ENCODE data around the gene CCDC89. TPM values are rescaled to one million over a fixed set of nuclear protein-coding genes. Genes with fewer than 3 reads are reported as not detected.

CCDC89 gene
- total and polyA plus RNA-seq, 8 donors: 1.5 to 7.0 (median 5.8) TPM

DNA sequence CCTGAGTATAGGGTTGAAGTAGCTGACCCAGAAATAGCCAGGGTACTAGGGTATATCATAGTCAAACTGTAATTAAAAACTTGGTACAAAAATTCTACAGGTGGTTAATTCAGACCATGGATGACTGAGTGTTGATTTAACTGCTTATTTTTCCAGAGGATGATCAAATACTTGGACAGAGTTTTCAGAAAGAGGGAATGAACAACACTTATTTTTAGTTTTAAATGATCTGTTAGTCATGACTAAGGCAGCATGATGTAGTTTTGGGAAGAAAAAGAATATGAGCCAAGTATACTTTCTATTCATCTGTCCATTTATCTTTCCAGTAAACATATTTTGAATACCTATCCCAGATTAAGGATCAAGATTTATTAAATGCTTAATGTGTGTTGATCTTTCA lies 19.8 kb upstream of the CCDC89 start:
- Histone ChIP-seq H3K4me3 (no peak overlapping the region), H3K27me3 (no peaks in the 10 kb centered on the region), H3K36me3 (no peaks in the 10 kb centered on the region), H3K9me3 (no peaks in the 10 kb centered on the region), H3K27ac (peak overlapping the region in 1 of 2 donors; percentile 23), H3K4me1 (no peaks in the 10 kb centered on the region)
- TF ChIP-seq, protein P1, sequence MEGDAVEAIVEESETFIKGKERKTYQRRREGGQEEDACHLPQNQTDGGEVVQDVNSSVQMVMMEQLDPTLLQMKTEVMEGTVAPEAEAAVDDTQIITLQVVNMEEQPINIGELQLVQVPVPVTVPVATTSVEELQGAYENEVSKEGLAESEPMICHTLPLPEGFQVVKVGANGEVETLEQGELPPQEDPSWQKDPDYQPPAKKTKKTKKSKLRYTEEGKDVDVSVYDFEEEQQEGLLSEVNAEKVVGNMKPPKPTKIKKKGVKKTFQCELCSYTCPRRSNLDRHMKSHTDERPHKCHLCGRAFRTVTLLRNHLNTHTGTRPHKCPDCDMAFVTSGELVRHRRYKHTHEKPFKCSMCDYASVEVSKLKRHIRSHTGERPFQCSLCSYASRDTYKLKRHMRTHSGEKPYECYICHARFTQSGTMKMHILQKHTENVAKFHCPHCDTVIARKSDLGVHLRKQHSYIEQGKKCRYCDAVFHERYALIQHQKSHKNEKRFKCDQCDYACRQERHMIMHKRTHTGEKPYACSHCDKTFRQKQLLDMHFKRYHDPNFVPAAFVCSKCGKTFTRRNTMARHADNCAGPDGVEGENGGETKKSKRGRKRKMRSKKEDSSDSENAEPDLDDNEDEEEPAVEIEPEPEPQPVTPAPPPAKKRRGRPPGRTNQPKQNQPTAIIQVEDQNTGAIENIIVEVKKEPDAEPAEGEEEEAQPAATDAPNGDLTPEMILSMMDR (IDR thresholded peaks at IDR 0.05): no peak
- intact Hi-C loops (cut with DNase I): no loop called here
- ATAC-seq: no peak
- DNase-seq: no peak

DNA sequence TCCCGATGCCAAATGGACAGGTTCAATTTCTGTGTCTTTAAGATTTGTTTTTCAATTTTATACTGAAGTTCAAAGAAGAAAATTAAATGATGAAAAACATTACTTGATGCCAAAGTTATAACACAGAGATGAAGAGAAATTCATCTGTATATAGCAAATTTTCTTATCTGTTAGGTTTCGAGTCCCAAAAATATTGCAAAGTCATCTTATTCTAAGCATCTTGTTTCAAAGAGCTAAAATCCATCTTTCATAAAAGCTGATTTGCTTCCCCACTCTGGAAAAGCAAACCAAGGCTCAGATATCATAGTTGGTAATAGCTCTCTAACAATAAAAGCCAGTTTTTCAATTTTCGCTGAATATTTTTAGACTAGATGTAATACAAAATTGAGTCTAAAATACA lies 19.0 kb upstream of the CCDC89 start:
- H3K9me3 ChIP-seq: no peaks in the 10 kb centered on the region
- intact Hi-C loops (cut with DNase I): no loop called here
- ATAC-seq (no peak), DNase-seq (no peak)
- TF ChIP-seq, protein P1 (IDR thresholded peaks at IDR 0.05): no peak
- peak overlapping the region in 1 of 2 donors; percentile 2 for H3K27ac ChIP-seq
- no peak overlapping the region for H3K4me3 ChIP-seq
- H3K27me3 ChIP-seq: no peaks in the 10 kb centered on the region
- no peaks in the 10 kb centered on the region for H3K36me3 ChIP-seq
- peaks cover 0 to 1% of the 10 kb centered on the region in 2 donors for H3K4me1 ChIP-seq

DNA sequence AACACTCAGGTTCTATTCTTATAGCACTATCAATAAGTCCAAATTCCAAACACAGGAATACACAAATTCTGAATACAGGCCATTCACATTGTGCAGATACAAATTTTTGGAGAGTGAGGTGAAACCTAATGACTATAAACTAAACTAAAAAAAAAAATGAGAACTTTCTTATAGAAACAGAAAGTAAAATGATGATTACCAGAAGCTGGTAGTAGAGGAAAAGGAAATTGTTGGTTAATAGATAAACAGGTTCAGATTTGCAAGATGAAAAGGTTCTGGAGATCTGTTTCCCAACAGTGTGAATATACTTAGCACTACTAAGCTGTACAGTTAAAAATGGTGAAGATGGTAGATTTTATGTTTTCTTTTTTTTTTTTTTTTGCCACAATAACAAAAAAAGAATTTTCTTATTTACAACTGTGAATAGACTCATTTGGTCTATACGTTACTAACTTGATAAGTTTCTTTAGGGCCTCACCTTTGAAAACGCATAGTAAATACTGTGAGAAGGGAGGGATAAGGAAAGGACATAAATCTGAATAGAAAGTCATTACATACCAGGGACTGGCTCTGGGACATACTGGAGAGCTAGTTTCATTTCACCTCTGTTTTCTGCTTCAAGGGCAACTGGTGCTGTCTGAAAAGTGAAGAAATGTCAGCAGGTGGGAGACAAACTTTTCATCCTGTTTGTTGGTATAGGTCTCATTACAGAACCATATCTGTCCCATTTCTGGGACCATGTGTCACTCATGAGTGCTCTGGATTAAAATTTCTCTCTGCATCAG lies 14.2 kb upstream of the CCDC89 start:
- ATAC-seq (no peak), DNase-seq (no peak)
- H3K4me3 ChIP-seq: no peak overlapping the region
- H3K9me3 ChIP-seq: no peaks in the 10 kb centered on the region
- no peaks in the 10 kb centered on the region for H3K36me3 ChIP-seq
- H3K4me1 ChIP-seq: peaks cover 0 to 7% of the 10 kb centered on the region in 2 donors
- no peaks in the 10 kb centered on the region for H3K27me3 ChIP-seq
- no peak overlapping the region for H3K27ac ChIP-seq
- TF ChIP-seq, protein P1 (IDR thresholded peaks at IDR 0.05): no peak
- intact Hi-C loops (cut with DNase I): no loop called here

DNA sequence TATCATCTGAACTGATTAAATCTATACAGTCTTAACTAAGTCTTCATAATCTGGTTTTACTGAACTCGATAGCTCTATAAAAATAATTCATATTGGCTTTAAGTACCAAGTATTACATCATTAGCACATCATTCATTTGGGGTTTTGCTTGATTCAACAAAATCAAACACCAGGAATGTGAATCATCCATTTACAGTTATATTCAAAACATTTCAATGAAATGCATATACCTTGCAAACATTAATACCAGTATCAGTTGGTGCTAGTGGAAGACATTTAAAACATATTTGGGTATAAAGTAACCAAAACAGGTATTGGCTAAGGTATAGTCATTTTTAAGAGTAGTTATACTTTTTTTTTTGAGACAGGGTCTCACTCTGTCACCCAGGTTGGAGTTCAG lies 12.2 kb upstream of the CCDC89 start:
- Histone ChIP-seq H3K4me3 (no peak overlapping the region), H3K36me3 (no peaks in the 10 kb centered on the region), H3K9me3 (no peaks in the 10 kb centered on the region), H3K27me3 (no peaks in the 10 kb centered on the region), H3K27ac (no peak overlapping the region), H3K4me1 (peaks cover 0 to 7% of the 10 kb centered on the region in 2 donors)
- no peak for DNase-seq
- TF ChIP-seq, protein P1 (IDR thresholded peaks at IDR 0.05): no peak
- ATAC-seq: no peak
- intact Hi-C loops (cut with DNase I): no loop called here

DNA sequence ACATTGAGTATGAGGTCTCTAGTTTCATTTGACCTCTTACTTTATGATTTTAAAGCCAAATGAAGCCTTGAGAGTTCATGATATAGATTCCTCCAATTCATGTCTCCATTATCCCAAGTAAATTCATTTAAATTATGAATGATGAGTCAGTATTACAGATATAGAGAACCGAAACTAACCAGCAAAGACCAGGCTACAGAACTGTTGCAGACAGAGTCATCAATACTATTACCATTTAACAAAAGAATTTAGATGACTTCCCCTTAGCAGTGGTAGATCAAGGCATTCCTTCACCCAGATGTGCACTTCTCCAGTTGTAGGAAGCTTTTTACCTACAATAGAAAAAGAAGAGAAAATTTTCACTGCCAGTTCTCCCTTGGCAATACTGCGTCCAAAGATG lies 11.8 kb upstream of the CCDC89 start:
- no peaks in the 10 kb centered on the region for H3K36me3 ChIP-seq
- TF ChIP-seq, protein P1 (IDR thresholded peaks at IDR 0.05): no peak
- intact Hi-C loops (cut with DNase I): no loop called here
- H3K27me3 ChIP-seq: no peaks in the 10 kb centered on the region
- DNase-seq: no peak
- no peaks in the 10 kb centered on the region for H3K9me3 ChIP-seq
- H3K4me3 ChIP-seq: no peak overlapping the region
- H3K27ac ChIP-seq: no peak overlapping the region
- peaks cover 0 to 7% of the 10 kb centered on the region in 2 donors for H3K4me1 ChIP-seq
- ATAC-seq: no peak

Data from left lung (tissue), 10 donors.